Suppressor macrophage (primary cell): ENCODE results near the gene ARGFX.
"Not testable (repeated sequence)": the region's sequence is repeated elsewhere in the genome, so short reads cannot be mapped to it uniquely, and the experiment has no call there.

Experiments used
- DNase-seq, 4 experiments: peaks; one replicate each; pipeline ENCODE4 v3.0.0-alpha.2; 2020 to 2022
- total RNA-seq, 17 experiments: gene quantifications; one replicate each; lab custom pipeline; 2026; ENCODE audit warnings: mixed read lengths in 6 of 17, inconsistent platforms in 3 of 17; lab: John Stamatoyannopoulos, UW

The ARGFX gene
- 0 to 0.99 (median 0) reads per million in 17 experiments for total RNA-seq

DNA sequence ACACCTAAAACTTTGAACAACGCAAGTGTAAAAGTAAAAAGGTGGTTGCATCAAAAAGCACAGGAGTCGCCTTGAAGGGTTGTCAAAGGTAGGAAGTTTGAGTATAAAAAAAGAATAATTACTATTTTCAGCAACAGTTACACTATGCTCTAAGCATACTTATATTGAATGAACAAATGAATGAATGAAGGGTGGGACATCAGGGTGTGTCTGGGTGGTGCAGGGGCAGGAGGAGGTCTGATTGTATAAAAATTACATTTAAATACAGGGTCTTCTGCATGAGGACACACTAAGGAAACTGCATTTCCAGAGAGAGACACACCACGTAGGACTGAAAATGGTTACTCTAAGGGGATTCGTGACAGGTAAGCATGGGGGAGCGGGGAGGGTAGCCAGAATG lies at the start of gene ARGFX:
Gene ARGFX, plus strand, starts transcription at position 301 of the 400 bp plus-strand sequence. CDS start 2,765 bp downstream, outside the sequence.
- DNase-seq: no peak

DNA sequence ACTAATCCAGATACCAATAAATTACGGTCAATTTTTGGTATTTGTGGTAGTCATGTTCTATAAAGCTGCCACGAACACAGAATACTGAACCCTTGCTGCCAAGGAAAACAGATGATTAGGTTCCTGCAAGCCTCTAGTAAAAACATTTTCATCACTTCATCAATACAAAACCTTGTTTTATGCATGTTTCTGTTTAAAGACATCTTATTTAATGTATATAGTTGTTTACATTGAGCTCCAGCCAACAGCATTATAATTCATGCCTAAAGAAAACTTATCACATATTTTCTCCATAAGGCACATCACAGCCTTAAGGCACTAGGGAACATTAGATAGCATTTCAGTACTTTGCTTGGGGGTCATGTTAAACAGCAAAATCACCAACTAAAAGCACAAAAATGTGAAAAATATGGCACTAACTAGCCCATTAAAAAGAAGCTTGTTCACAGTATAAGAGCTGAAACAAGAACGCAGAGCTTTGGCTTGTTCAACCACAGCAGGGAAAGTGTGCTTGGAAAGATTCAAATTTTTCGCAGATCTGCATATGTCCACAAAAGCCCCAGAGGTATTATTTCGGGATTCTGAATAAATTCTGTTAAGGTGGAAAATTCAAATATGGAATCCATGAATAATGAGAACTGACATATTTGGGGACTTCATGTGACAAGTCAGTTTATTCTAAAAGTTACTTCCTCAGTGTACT lies 49.6 kb upstream of the ARGFX start:
- DNase-seq: no peak

DNA sequence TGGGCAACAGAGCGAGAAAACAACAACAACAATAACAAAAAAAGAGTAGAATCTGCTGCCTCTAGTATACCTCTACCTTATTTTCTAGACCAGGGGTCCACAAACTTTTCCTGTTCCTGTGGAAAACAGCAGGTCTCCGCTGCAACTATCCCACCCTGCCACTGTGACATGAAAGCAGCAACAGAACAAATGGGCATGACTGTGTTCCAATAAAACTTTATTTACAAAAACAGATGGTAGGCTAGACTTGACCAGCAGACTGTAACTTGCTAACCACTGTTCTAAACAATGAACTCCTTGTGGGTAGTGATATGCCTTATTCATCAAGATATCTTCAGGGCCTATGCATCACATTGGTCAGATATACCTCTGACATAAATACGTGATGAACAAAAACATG lies 47.2 kb upstream of the ARGFX start:
- DNase-seq: no peak

DNA sequence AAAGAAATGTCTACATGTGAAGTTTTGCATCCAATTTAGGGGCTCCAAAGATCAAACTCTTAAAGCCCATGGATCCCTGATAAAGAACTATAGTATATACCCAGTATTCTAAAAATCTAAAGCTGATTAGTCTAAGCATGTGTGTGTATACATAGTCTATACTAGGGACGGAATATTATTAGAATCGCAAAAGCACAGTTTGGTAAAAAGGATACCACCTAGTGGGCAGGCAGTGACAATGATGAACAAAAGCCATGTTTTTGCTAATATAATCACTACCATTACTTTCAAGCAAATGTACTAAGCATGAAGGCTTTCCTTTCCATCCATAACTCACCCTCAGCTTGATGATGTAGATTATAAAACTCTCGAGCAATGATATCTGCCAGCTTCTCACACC lies 38.4 kb upstream of the ARGFX start:
- no peak for DNase-seq

DNA sequence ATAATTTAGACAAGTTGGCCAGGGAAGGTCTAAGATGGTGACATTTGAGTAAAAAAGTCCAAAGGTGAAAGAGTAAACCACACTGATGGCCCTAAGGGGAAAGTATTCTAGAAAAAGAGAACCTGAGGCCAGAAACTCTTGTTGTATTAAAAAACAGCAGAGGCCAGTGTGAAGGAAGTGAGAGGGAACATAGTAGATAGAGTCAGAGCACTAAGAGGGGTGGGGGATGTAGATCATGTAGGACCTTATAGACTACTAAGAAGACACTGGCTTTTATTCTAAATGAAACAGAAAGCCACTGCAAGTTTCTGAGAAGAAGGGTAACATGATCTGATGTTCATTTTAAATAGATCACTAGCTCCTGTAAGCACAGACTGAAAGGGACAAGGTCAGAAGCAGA lies 36.5 kb upstream of the ARGFX start:
- DNase-seq: no peak

DNA sequence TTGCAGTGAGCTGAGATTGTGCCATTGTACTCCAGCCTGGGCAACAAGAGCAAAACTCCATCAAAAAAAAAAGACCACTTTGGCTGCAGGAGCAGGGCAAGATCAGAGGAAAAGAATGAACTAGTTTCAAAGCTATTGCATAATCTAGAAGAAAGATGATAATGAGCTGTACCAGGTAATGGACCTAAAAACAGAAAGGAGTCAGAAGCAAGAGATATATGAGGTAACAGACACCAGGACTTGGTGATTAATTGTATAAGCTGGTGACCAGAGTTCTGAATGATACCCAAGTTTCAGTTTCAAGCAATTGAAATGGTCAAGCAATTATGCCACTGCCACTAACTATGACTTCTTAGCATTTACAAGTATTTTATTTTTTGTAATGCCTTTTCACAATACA lies 24.8 kb upstream of the ARGFX start:
- no peak for DNase-seq

DNA sequence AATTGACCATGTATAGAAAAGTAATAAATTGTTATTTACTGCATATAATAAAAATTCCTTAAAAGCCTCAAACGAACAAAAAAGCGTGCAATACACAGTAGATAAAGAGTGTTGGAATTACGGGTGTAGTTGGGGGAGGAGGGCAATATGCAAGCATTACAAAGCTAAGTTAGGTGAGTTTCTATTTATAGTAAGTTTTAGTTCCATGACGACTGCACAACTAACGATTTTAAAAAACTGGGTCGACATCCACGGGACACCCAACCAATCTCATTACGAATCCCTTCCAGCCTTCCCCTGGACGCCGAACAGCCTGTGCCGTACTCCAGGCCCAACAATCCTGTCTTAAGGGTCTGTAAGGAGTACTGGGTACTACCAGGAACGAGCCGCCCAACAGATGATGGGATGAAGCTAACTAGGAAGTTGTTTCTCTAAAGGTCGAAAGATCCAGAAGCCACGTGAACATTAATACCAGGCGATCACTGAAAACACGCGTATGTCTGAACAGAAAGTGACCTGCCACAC lies 22.6 kb upstream of the ARGFX start:
- DNase-seq: peak; percentile 10 to 30 (median 16)

DNA sequence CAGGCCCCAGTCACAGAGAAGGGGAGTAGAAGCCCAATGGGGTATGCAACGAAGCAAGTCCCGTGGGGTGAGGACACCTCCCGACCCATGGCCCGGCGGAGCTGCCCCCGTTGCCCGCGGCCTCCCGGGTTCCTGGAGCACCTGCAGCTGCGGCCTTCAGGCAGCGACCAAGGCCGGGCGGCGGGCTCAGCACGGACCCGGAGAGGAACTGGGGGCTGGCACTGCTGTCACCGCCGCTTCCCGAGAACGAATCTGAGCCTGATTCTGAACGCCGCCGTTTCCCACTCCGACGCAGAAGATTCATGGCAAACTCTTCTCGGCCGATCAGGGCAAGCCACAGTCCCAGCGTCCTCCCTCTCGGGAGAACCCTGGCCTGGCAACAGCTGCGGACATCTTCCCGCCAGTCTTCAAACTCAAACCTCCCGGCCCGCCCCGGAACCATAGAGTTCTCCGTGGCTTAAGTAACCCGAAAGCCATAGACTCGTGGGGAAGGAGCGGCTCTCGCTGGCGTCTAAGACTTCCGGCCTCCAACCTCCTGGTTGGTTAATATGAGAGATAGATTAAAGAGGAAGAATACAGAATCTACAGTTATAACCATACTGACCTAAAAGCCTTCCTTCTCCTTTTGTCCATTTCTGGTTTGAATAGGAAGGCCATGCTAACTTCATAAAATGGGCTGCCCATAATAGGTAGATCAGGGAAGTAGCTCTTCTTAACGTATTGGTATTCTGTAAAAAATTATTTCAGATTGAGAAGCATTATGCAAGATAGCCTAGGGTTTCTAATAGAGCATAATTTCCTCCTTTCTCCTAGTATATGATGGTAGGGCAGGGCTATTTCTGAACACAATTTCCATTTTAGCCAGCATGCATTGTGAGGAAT lies 21.9 kb upstream of the ARGFX start, which contains the start of gene POLQ:
Gene POLQ, minus strand, starts transcription at position 415 of the 882 bp plus-strand sequence. Its CDS starts 111 bp downstream, at position 304.
- DNase-seq: peak; percentile 96 to 98 (median 98)

DNA sequence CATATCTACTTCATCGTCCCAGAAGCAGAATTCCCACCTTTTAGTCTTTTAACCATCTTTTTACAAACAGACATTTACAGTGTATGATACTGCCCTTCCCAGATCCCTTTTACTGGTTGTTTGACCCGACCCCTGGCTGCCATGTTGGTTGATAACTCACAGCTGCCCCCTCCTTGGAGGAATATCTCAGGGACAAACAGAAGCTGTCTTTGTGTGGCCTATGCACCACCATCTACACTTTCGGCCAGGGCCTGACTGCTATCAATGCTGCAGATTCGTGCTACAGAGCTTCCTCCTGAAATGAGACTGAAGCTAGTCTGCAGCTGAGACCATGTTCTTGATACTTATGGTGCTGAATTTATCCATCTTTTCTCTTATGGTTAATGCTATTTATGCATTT lies 15.4 kb upstream of the ARGFX start:
- no peak for DNase-seq

DNA sequence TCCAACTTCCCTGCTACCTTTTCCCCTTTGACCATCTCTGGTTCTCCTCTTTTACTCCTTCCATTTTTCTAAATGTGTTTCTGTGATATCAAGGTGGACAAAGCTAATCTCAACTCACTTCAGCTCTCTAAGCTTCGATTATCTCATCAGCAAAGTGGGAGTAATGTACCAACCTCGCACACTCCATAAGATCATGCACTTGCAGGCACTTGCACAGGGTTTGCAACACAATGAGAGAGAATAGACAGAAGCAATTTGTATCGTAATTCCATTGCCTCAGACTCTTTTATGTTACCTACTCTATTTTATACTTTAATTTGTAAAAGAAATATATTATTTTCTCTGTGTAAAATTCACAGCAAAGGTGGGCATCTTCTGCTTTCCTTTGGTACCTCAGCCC lies 15.0 kb upstream of the ARGFX start:
- DNase-seq: no peak

DNA sequence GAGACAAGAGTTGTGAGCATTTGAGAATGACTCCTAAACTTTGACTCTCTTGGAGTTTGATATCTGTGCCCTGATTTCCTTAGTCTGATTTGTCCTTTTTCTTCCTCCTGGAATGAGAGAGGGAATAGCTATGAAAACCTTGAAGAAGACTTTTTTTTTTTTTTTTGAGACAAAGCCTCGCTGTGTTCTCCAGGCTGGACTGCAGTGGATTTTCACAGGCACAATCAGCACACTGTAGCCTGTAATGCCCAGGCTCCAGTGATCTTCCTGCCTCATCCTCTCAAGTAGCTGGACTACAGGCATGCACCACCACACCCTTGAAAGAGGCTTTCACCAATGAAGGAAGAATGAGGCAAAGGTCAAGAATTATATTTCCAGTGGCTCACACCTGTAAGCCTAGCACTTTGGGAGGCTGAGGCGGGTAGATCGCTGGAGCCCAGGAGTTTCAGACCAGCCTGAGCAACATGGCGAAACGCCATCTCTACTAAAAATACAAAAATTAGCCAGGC lies 10.3 kb upstream of the ARGFX start:
- no peak for DNase-seq

DNA sequence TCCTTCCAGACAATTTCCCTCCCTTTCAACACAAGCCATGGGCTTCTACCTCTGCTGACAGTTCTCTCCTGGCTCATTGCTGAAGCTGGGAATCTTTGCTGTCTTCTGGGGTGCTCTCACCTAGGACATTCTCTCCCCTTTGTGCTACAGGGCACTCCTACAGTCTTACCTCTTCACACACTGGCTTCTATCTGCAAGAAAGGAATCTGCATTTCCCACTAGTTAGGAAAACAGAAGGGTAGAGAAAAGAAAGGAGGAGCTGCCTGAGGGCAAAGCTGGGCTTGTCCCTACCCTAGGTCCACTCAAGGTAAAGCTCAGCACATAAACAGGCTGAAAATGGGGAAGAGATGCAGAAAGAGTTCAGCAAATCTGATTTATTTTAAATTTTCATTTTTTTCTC lies 5.6 kb upstream of the ARGFX start:
- DNase-seq: no peak

DNA sequence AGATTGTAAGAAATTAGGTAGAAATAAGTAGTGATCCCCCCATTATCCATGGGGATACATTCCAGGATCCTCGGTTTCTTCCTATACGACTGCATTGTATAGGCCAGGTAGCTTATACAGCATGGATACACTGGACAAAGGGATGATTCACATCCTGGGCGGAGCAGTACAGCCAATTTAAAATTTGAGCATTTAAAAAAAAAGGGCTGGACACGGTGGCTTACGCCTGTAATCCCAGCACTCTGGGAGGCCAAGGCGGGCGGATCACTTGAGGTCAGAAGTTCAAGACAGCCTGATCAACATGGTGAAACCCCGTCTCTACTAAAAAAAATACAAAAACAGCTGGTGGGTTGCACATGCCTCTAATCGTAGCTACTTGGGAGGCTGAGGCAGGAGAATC lies 976 bp upstream of the ARGFX start:
- DNase-seq: no peak

DNA sequence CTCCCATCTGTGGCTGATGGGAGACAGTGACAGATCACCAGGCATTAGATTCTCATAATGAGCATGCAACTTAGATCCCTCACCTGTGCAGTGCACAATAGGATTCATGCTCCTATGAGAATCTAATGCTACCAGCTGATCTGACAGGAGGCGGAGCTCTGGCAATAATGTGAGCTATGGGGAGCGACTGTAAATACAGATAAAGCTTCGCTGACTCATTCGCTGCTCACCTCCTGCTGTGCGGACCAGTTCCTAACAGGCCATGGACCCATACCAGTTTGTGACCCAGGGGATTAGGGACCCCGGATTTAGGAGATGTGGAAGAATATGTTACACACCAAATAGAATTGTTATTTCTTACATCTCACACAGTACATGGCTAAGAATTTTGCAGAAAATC lies 6.7 kb downstream of the ARGFX start:
- no peak for DNase-seq

DNA sequence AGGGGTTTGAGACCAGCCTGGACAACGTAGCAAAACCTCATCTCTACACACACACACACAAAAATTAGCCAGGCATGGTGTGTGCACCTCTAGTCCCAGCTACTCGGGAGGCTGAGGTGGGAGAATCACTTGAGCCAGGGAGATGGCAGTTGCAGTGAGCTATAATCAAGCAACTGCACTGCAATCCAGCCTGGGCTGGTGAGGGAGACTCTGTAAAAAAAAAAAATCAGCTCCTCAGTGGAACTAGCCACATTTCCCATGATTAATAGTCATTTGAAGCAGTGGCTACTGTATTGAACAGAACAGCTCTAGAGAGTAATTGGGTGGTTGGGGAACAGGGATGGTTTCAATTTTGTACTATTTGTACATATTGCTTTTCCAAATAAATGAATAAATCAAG lies 13.9 kb downstream of the ARGFX start:
- no peak for DNase-seq

DNA sequence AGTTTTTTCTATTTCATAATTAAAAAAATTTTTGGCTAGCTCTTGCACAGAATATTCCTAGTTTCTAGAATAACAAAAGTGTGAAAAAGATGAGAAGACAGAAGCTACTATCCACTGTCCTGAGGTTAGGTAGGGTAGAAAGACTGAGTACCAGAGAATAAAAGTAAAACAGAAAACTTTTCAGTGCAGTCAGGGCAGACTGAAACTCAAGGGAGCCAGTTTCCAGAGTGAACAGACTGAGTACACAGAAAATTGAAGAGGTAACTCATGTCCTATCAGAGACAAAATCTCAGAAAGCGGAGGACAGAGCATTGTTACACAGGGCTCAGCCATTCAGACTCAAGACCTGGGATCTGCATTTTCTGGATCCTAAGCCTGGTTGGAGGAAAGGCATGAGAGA lies 16.7 kb downstream of the ARGFX start:
- DNase-seq: no peak

DNA sequence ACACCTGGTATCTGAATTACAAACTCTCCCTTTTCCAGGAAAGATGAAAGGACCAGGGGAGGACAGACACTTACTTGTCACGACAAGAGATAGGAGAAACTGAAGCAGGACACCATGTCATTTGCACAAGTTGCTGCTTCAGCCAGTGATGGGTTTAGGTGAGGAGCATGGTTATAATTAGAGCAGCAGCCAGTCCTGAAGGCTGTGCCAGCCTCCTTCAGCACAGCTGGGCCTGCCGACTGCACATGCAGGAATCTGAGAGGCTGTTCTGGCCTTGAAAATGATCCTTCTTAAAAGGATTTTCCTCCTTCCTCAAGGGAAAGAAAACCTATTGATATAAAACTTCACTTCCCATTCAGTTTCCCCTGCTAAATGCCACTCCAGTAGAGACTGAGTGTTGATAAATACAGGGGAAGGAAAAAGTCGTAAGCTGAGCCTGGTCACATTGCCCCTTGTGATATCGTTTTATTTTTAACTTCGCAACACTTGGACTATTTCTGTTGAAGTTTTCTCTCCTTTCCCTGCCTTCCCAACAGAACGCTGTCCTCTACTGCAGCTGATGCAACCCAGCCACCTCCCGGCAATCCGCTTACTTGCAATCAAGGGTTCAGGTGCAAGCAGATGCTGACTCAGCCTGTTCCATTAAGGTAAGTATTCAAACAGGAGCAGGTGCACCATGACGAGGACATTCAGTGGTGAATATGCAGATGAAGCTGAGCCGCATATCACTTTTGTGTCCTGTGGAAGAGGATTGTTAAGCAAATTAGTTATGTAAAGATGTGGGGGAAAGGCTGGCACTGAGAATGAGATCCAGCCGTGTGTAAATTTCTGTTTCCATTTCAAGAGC lies 25.3 kb downstream of the ARGFX start, which contains the start of gene FBXO40:
Gene FBXO40, plus strand, starts transcription at position 524 of the 847 bp plus-strand sequence. CDS start 27,197 bp downstream, outside the sequence.
- DNase-seq: no peak

DNA sequence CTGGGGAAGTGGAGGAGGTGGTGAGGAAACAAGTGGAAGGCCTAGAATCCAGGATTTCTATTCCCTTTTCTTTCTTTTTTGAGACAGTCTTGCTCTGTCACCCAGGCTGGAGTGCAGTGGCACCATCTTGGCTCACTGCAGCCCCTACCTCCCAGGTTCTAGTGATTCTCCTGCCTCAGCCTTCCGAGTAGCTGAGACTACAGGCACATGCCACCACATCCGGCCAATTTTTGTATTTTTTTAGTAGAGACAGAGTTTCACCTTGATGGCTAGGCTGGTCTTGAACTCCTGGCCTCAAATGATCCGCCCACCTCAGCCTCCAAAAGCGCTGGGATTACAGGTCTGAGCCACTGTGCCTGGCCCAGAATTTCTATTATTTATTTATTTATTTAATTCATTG lies 26.1 kb downstream of the ARGFX start:
- DNase-seq: not testable (repeated sequence)

DNA sequence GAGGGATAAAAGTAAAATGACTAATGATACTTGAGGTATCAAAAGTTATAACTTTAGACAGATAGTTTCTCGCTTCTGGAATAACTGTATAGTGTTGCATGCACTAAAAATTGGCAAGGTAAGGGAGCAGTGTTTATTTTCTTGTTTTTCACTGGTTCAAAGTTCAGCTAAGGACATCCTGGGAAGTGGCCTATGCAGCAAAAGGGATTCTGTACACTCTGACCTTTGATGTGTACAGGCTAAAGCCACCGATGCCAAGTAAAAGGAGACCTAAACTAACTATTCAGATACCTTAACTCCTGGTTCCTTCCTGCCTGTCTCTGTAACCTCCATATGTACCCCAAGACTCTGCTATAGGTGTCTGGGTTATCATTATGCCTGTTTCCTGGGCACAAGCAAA lies 27.1 kb downstream of the ARGFX start:
- no peak for DNase-seq

DNA sequence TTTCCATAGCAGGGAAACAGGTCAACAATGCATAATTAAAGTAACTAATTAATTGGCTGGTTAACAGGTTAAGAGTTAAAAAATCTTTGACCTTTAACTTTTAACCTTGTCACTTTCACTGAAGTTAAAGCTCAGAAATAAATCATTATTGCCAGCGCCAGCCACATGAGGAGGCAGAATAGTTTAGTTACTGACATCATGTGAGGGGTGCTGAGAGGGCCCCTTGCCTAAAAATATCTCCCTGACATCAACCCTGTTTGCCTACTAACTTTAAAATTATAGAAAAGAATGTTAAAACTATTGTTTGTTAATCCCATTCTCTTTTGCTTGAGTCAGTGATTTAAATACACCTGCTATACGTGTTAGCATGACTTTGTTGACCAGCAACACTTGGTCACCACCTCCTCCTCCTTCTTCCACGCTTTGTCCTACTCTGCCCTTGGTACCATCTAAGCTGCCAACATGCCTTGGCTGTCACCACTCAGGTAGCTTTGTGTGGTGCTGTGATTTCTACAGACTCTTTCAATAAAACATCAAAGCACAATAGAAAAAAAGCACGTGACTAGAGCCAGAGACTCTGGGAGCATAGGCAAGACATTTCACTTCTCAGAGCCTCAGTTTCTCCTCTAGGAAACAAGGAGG lies 28.1 kb downstream of the ARGFX start:
- no peak for DNase-seq

DNA sequence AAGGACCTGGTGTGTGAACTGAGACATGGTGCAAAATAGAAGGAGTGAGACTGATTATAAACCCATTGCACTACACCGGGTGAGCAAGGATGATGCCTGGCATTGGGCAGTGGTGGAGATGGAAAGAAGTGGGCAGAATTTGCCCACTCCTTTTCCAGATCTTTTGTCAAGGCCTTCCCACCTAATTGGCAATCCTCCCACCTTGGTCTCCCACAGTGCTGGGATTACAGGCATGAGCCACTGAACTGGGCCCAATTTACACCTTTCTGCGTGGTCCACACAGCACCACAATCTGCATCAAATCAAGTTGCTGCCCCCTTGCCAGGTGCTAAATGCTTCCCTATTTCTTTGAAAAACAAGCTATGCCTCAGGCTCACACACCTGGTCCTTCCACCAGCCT lies 30.8 kb downstream of the ARGFX start:
- DNase-seq: no peak

DNA sequence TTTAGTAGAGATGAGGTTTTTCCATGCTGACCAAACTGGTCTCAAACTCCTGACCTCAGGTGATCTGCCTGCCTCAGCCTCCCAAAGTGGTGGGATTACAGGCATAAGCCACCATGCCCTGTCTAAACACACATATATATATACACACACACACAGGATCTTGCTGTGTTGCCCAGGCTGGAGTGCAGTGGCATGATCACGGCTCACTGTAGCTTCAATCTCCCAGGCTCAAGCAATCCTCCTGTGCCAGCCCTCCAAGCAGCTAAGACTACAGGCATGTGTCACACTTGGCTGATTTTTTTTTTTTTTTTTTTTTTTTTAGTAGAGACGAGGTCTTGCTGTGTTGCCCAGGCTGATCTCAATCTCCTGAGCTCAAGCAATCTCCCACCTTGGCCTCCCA lies 32.2 kb downstream of the ARGFX start:
- DNase-seq: not testable (repeated sequence)
